Measurements from ENCODE around the gene MSH6. TPM values are rescaled to one million over a fixed set of nuclear protein-coding genes. Genes with fewer than 3 reads are reported as not detected.

MSH6 gene
- total RNA-seq, 1 experiment from 2014 or later, result 98.0 TPM

DNA sequence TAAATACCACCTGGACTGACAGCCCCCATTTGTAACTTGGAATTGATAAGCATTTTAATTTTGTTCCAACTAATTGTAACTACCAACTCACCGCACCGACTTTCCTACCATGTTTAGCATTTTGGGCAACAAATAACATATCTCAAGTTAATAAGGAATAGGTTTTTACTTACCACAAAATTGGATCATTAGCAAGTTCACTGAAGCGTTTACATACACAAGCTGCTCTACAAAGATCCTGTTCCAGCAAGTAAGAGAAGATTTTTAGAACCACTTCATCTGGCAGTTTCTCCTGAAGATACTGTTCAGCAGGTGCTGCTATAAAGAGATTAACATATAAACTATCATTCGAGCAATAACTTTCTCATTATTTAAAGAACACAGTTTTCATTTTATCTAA is 55.7 kb downstream of the MSH6 start:
- Histone ChIP-seq H3K36me3 (ENCODE audit: control insufficient read depth, insufficient read depth, low read length) (peaks cover 13% of the 10 kb centered on the region; the same call in 1 of the 2 replicates), H3K27me3 (ENCODE audit: control insufficient read depth, insufficient read depth, low read length) (no peaks in the 10 kb centered on the region), H3K9me3 (ENCODE audit: control insufficient read depth, insufficient read depth, low read depth, low read length) (no peaks in the 10 kb centered on the region), H3K4me3 (ENCODE audit: low read depth in 2 of 2, low read length in 2 of 2) (no peak overlapping the region), H3K4me1 (ENCODE audit: control insufficient read depth, insufficient read depth, low read length) (no peaks in the 10 kb centered on the region), H3K27ac (ENCODE audit: low read length) (no peak overlapping the region)
- POLR2A ChIA-PET, result no interaction called here
- DNase-seq (ENCODE audit: low read depth, low spot score), result no peak
- CTCF ChIA-PET, result no interaction called here
- in situ Hi-C loops (cut with HindIII; ENCODE audit: low pct_unique_long_range_greater_than_20kb, low sequenced_read_pairs), result no loop called here
- TF ChIP-seq, protein P1, sequence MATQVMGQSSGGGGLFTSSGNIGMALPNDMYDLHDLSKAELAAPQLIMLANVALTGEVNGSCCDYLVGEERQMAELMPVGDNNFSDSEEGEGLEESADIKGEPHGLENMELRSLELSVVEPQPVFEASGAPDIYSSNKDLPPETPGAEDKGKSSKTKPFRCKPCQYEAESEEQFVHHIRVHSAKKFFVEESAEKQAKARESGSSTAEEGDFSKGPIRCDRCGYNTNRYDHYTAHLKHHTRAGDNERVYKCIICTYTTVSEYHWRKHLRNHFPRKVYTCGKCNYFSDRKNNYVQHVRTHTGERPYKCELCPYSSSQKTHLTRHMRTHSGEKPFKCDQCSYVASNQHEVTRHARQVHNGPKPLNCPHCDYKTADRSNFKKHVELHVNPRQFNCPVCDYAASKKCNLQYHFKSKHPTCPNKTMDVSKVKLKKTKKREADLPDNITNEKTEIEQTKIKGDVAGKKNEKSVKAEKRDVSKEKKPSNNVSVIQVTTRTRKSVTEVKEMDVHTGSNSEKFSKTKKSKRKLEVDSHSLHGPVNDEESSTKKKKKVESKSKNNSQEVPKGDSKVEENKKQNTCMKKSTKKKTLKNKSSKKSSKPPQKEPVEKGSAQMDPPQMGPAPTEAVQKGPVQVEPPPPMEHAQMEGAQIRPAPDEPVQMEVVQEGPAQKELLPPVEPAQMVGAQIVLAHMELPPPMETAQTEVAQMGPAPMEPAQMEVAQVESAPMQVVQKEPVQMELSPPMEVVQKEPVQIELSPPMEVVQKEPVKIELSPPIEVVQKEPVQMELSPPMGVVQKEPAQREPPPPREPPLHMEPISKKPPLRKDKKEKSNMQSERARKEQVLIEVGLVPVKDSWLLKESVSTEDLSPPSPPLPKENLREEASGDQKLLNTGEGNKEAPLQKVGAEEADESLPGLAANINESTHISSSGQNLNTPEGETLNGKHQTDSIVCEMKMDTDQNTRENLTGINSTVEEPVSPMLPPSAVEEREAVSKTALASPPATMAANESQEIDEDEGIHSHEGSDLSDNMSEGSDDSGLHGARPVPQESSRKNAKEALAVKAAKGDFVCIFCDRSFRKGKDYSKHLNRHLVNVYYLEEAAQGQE (IDR thresholded peaks at IDR 0.05; ENCODE audit: insufficient read depth in 1 of 2, low read depth in 2 of 2, low read length in 1 of 2), result no peak
- TF ChIP-seq POLR2AphosphoS5 (IDR thresholded peaks at IDR 0.05; ENCODE audit: low read depth, low read length) (no peak), SIN3A (IDR thresholded peaks at IDR 0.05; ENCODE audit: borderline replicate concordance, insufficient read depth, low read depth, low read length) (no peak), TCF7L2 (IDR thresholded peaks at IDR 0.05; ENCODE audit: low read depth, low read length) (no peak)
- TF ChIP-seq, protein P2, sequence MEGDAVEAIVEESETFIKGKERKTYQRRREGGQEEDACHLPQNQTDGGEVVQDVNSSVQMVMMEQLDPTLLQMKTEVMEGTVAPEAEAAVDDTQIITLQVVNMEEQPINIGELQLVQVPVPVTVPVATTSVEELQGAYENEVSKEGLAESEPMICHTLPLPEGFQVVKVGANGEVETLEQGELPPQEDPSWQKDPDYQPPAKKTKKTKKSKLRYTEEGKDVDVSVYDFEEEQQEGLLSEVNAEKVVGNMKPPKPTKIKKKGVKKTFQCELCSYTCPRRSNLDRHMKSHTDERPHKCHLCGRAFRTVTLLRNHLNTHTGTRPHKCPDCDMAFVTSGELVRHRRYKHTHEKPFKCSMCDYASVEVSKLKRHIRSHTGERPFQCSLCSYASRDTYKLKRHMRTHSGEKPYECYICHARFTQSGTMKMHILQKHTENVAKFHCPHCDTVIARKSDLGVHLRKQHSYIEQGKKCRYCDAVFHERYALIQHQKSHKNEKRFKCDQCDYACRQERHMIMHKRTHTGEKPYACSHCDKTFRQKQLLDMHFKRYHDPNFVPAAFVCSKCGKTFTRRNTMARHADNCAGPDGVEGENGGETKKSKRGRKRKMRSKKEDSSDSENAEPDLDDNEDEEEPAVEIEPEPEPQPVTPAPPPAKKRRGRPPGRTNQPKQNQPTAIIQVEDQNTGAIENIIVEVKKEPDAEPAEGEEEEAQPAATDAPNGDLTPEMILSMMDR (IDR thresholded peaks at IDR 0.05), result no peak
- intact Hi-C loops (cut with micrococcal nuclease; ENCODE audit: unreplicated experiment), result no loop called here
- BruUV-seq (replicated peaks), result TSS peak; percentile 29
- no peak for ATAC-seq

DNA sequence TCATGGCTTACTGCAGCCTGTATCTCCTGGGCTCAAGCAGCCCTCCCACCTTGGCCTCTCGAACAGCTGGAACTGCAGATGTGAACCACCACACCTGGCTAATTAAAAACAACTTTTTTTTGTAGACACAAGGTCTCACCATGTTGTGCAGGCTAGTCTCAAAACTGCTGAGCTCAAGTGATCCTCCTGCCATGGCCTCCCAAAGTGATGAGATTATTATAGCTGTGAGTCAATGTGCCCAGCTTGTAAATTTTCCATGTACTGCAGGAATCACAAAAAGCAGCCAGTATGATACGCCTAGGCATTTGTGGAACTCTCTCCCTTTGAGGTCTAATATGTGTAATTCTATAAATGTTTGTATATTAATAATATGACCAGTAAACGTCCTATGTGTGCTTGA is 59.9 kb downstream of the MSH6 start:
- intact Hi-C loops (cut with micrococcal nuclease; ENCODE audit: unreplicated experiment), result no loop called here
- ATAC-seq (no peak), DNase-seq (ENCODE audit: low read depth, low spot score) (no peak)
- in situ Hi-C loops (cut with HindIII; ENCODE audit: low pct_unique_long_range_greater_than_20kb, low sequenced_read_pairs), result no loop called here
- Histone ChIP-seq H3K36me3 (ENCODE audit: control insufficient read depth, insufficient read depth, low read length) (no peaks in the 10 kb centered on the region; the same call in 1 of the 2 replicates), H3K27me3 (ENCODE audit: control insufficient read depth, insufficient read depth, low read length) (no peaks in the 10 kb centered on the region), H3K4me3 (ENCODE audit: low read depth in 2 of 2, low read length in 2 of 2) (no peak overlapping the region), H3K9me3 (ENCODE audit: control insufficient read depth, insufficient read depth, low read depth, low read length) (no peaks in the 10 kb centered on the region), H3K27ac (ENCODE audit: low read length) (no peak overlapping the region), H3K4me1 (ENCODE audit: control insufficient read depth, insufficient read depth, low read length) (no peaks in the 10 kb centered on the region)
- ChIA-PET CTCF (interaction anchor here (0.7 kb wide), 1 partner anchor 172 kb away, joined by 4 read pairs; no protein-coding TSS in a partner anchor), POLR2A (interaction anchor here (0.6 kb wide), 1 partner anchor 17 kb away, joined by 3 read pairs; no protein-coding TSS in a partner anchor)
- TF ChIP-seq TCF7L2 (IDR thresholded peaks at IDR 0.05; ENCODE audit: low read depth, low read length) (no peak), POLR2AphosphoS5 (IDR thresholded peaks at IDR 0.05; ENCODE audit: low read depth, low read length) (no peak), SIN3A (IDR thresholded peaks at IDR 0.05; ENCODE audit: borderline replicate concordance, insufficient read depth, low read depth, low read length) (no peak)
- TF ChIP-seq, protein P2 (IDR thresholded peaks at IDR 0.05), result no peak
- TF ChIP-seq, protein P1 (IDR thresholded peaks at IDR 0.05; ENCODE audit: insufficient read depth in 1 of 2, low read depth in 2 of 2, low read length in 1 of 2), result no peak
- BruUV-seq (replicated peaks), result no TSS peak
